Measurements from ENCODE around the gene ZNF32. TPM values are rescaled to one million over a fixed set of nuclear protein-coding genes. Genes with fewer than 3 reads are reported as not detected.

The ZNF32 gene
- total RNA-seq, 1 donor from 2014 or later: 46.7 TPM

DNA sequence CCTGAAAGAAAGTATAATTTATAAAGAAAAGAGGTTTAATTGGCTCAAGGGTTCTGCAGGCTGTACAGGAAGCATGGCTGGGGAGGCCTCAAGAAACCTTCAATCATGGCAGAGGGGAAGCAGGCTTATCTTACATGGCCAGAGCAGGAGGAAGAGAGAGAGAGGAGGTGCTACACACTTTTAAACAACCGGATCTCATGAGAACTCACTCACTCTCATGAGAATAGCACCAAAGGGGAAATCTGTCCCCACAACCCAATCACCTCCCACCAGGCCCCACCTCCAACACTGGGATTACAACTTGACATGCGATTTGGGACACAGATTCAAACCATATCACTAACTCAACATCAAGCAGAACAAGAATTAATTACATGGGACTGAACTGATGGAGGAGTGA, 49.3 kb downstream of the ZNF32 start:
- H3K4me3 Mint-ChIP-seq: no peak overlapping the region
- no peak overlapping the region for H3K27ac Mint-ChIP-seq
- peaks cover 21% of the 10 kb centered on the region for H3K27me3 Mint-ChIP-seq (ENCODE audit: low read depth)
- no peaks in the 10 kb centered on the region for H3K36me3 Mint-ChIP-seq
- peaks cover 15% of the 10 kb centered on the region for H3K9me3 Mint-ChIP-seq
- TF ChIP-seq, protein P1, sequence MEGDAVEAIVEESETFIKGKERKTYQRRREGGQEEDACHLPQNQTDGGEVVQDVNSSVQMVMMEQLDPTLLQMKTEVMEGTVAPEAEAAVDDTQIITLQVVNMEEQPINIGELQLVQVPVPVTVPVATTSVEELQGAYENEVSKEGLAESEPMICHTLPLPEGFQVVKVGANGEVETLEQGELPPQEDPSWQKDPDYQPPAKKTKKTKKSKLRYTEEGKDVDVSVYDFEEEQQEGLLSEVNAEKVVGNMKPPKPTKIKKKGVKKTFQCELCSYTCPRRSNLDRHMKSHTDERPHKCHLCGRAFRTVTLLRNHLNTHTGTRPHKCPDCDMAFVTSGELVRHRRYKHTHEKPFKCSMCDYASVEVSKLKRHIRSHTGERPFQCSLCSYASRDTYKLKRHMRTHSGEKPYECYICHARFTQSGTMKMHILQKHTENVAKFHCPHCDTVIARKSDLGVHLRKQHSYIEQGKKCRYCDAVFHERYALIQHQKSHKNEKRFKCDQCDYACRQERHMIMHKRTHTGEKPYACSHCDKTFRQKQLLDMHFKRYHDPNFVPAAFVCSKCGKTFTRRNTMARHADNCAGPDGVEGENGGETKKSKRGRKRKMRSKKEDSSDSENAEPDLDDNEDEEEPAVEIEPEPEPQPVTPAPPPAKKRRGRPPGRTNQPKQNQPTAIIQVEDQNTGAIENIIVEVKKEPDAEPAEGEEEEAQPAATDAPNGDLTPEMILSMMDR (IDR thresholded peaks at IDR 0.05; ENCODE audit: unreplicated experiment): no peak
- no peak for DNase-seq (ENCODE audit: low spot score in 2 of 2, unreplicated experiment in 2 of 2)
- no peaks in the 10 kb centered on the region for H3K4me1 Mint-ChIP-seq

DNA sequence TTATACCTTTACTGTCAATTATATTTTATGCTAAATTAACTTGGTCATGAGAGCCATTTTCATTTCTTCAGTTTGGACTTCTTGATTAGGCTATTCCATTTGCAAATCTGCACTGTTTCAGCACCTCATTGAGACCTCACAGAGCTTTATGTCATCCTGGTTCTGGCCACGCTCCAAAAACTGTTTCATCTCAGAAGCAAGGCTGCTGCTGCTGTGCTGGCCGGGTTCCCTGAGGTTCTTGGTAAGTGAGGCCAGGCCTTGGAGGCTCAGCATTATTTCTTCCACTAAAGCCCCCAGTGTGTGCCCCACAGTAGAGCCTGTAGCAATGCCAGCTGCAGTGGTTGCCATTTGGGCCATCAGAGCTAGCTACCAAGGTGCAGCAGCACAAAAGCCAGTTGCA, 50.2 kb downstream of the ZNF32 start:
- Mint-ChIP-seq H3K27ac (no peak overlapping the region), H3K36me3 (no peaks in the 10 kb centered on the region), H3K27me3 (ENCODE audit: low read depth) (peaks cover 14% of the 10 kb centered on the region), H3K4me1 (no peaks in the 10 kb centered on the region), H3K9me3 (peaks cover 15% of the 10 kb centered on the region), H3K4me3 (no peak overlapping the region)
- no peak for DNase-seq (ENCODE audit: low spot score in 2 of 2, unreplicated experiment in 2 of 2)
- TF ChIP-seq, protein P1 (IDR thresholded peaks at IDR 0.05; ENCODE audit: unreplicated experiment): no peak

GRCh38 chr10:43596546-43596945, 52.1 kb downstream of the ZNF32 start:
- Mint-ChIP-seq H3K4me1 (no peaks in the 10 kb centered on the region), H3K27me3 (ENCODE audit: low read depth) (peaks cover 5% of the 10 kb centered on the region), H3K9me3 (peaks cover 19% of the 10 kb centered on the region), H3K27ac (no peak overlapping the region), H3K36me3 (no peaks in the 10 kb centered on the region), H3K4me3 (no peak overlapping the region)
- DNase-seq (ENCODE audit: low spot score in 2 of 2, unreplicated experiment in 2 of 2): no peak
- TF ChIP-seq, protein P1 (IDR thresholded peaks at IDR 0.05; ENCODE audit: unreplicated experiment): no peak

GRCh38 chr10:43595739-43596298, 52.9 kb downstream of the ZNF32 start:
- no peaks in the 10 kb centered on the region for H3K36me3 Mint-ChIP-seq
- TF ChIP-seq, protein P1 (IDR thresholded peaks at IDR 0.05; ENCODE audit: unreplicated experiment): no peak
- no peaks in the 10 kb centered on the region for H3K4me1 Mint-ChIP-seq
- no peak overlapping the region for H3K27ac Mint-ChIP-seq
- H3K27me3 Mint-ChIP-seq (ENCODE audit: low read depth): peaks cover 3% of the 10 kb centered on the region
- H3K4me3 Mint-ChIP-seq: no peak overlapping the region
- no peak for DNase-seq (ENCODE audit: low spot score in 2 of 2, unreplicated experiment in 2 of 2)
- peaks cover 19% of the 10 kb centered on the region for H3K9me3 Mint-ChIP-seq

DNA sequence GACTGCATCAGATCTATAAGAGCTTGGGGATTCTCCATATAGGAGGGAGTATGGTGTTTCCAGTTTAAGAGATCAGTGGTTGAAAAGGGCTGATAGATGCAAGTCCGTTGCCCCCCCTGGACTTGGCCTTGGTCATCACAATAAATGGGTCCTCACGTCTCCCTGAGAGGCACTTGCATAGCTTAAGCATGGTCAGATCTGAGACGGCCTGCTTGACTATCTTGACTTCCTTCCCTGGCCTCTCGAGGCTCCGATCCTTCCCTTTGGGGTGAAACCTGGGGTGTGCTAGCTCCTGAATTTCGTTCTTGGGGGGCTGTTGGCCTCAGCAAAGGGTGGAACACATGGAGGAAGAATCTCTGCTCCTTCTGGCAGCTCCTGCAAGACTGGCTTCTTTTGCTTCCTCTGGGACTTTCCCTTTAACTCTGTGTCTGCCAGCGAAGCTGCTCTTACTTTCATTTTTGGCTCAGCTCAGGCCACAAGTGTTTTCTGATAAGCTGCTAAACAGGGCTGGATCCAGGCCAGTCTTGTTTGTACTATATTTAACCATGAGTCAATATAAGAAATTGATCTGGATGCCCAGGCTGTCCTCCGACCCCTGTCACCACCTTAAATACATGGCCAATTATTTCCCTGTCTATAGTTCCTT, 53.6 kb downstream of the ZNF32 start:
- no peak overlapping the region for H3K4me3 Mint-ChIP-seq
- H3K27ac Mint-ChIP-seq: no peak overlapping the region
- H3K4me1 Mint-ChIP-seq: no peaks in the 10 kb centered on the region
- TF ChIP-seq, protein P1 (IDR thresholded peaks at IDR 0.05; ENCODE audit: unreplicated experiment): no peak
- peaks cover 22% of the 10 kb centered on the region for H3K9me3 Mint-ChIP-seq
- H3K27me3 Mint-ChIP-seq (ENCODE audit: low read depth): peaks cover 3% of the 10 kb centered on the region
- DNase-seq (ENCODE audit: low spot score in 2 of 2, unreplicated experiment in 2 of 2): no peak
- no peaks in the 10 kb centered on the region for H3K36me3 Mint-ChIP-seq

Other genes starting within 250 kb of the ZNF32 start
- gene HNRNPF, start 239.7 kb downstream of the ZNF32 start, total RNA-seq: 163 to 169 TPM (median 165 TPM) in 3 replicates
- 2.7 to 3.4 TPM (median 2.8 TPM) in 3 replicates for gene ZNF487, start 211.8 kb downstream of the ZNF32 start, total RNA-seq
- gene ZNF239, start 74.3 kb downstream of the ZNF32 start, total RNA-seq: 8.9 to 9.5 TPM (median 9.2 TPM) in 3 replicates
- 6.1 to 7.3 TPM (median 6.7 TPM) in 3 replicates for gene ZNF485, start 42.4 kb downstream of the ZNF32 start, total RNA-seq

Measured in mesothelial cell of epicardium (in vitro differentiated cells).